ENCODE data around the gene LXN. TPM values are rescaled to one million over a fixed set of nuclear protein-coding genes. Genes with fewer than 3 reads are reported as not detected.

Gene LXN
- total RNA-seq, 4 donors from 2014 or later = 18.2 to 33.6 (median 26.0) TPM

GRCh38 chr3:158644345-158644908, 28.0 kb downstream of the LXN start, which contains the start of gene GFM1:
GFM1 (plus strand) TSS chr3:158644527; CDS start chr3:158644635, 108 bp downstream.
- peak; percentile 91 to 97 (median 93) for DNase-seq
- peaks cover 0 to 32% (median 0%) of the 10 kb centered on the region in 3 donors for H3K36me3 ChIP-seq
- peak within 1 kb of the TSS; percentile 71 to 85 (median 78) for H3K27ac ChIP-seq
- TF ChIP-seq CTCF (IDR thresholded peaks at IDR 0.05) = peak; percentile 76 to 90 (median 79)
- peak; percentile 47 to 51 for TF ChIP-seq POLR2A (IDR thresholded peaks at IDR 0.05)
- no peaks in the 10 kb centered on the region for H3K27me3 ChIP-seq
- peaks cover 0 to 16% (median 4%) of the 10 kb centered on the region in 4 donors for H3K4me1 ChIP-seq
- no peaks in the 10 kb centered on the region for H3K9me3 ChIP-seq
- H3K4me3 ChIP-seq = peak within 1 kb of the TSS; percentile 75 to 79 (median 76)

- H3K4me1 ChIP-seq = peaks cover 0 to 16% (median 4%) of the 10 kb centered on the region in 4 donors
- H3K4me3 ChIP-seq = no peak overlapping the region
- no peak overlapping the region for H3K27ac ChIP-seq
- H3K36me3 ChIP-seq = peaks cover 0 to 14% (median 0%) of the 10 kb centered on the region in 3 donors
- no peak for DNase-seq
- no peak for TF ChIP-seq CTCF (IDR thresholded peaks at IDR 0.05)
- TF ChIP-seq POLR2A (IDR thresholded peaks at IDR 0.05) = no peak
- H3K9me3 ChIP-seq = no peaks in the 10 kb centered on the region
- H3K27me3 ChIP-seq = no peaks in the 10 kb centered on the region
Measured at GRCh38 chr3:158642474-158643210, 29.8 kb downstream of the LXN start.

- Histone ChIP-seq H3K9me3 (no peaks in the 10 kb centered on the region), H3K4me3 (no peak overlapping the region), H3K27ac (no peak overlapping the region), H3K4me1 (peaks cover 0 to 16% (median 4%) of the 10 kb centered on the region in 4 donors), H3K27me3 (no peaks in the 10 kb centered on the region), H3K36me3 (peaks cover 0 to 13% (median 0%) of the 10 kb centered on the region in 3 donors)
- no peak for DNase-seq
- TF ChIP-seq POLR2A (IDR thresholded peaks at IDR 0.05) (no peak), CTCF (IDR thresholded peaks at IDR 0.05) (no peak)
Measured at GRCh38 chr3:158642005-158642404, 30.4 kb downstream of the LXN start.

GRCh38 chr3:158640646-158641045, 31.8 kb downstream of the LXN start:
- peaks cover 0 to 8% (median 4%) of the 10 kb centered on the region in 4 donors for H3K4me1 ChIP-seq
- no peak for DNase-seq
- no peaks in the 10 kb centered on the region for H3K36me3 ChIP-seq
- no peaks in the 10 kb centered on the region for H3K9me3 ChIP-seq
- H3K27me3 ChIP-seq = no peaks in the 10 kb centered on the region
- H3K4me3 ChIP-seq = no peak overlapping the region
- H3K27ac ChIP-seq = no peak overlapping the region
- TF ChIP-seq CTCF (IDR thresholded peaks at IDR 0.05) (no peak), POLR2A (IDR thresholded peaks at IDR 0.05) (no peak)

- no peaks in the 10 kb centered on the region for H3K4me1 ChIP-seq
- no peak overlapping the region for H3K27ac ChIP-seq
- TF ChIP-seq POLR2A (IDR thresholded peaks at IDR 0.05) = no peak
- no peaks in the 10 kb centered on the region for H3K36me3 ChIP-seq
- H3K27me3 ChIP-seq = no peaks in the 10 kb centered on the region
- H3K4me3 ChIP-seq = no peak overlapping the region
- no peak for DNase-seq
- H3K9me3 ChIP-seq = no peaks in the 10 kb centered on the region
Measured at GRCh38 chr3:158631981-158632380, 40.5 kb downstream of the LXN start.

GRCh38 chr3:158625881-158626280, 46.6 kb downstream of the LXN start:
- no peak overlapping the region for H3K4me3 ChIP-seq
- no peak for TF ChIP-seq POLR2A (IDR thresholded peaks at IDR 0.05)
- peaks cover 0 to 6% (median 0%) of the 10 kb centered on the region in 4 donors for H3K9me3 ChIP-seq
- no peaks in the 10 kb centered on the region for H3K4me1 ChIP-seq
- H3K27me3 ChIP-seq = no peaks in the 10 kb centered on the region
- no peaks in the 10 kb centered on the region for H3K36me3 ChIP-seq
- H3K27ac ChIP-seq = no peak overlapping the region
- no peak for DNase-seq
